ENCODE data around the gene BACH2.

DNA sequence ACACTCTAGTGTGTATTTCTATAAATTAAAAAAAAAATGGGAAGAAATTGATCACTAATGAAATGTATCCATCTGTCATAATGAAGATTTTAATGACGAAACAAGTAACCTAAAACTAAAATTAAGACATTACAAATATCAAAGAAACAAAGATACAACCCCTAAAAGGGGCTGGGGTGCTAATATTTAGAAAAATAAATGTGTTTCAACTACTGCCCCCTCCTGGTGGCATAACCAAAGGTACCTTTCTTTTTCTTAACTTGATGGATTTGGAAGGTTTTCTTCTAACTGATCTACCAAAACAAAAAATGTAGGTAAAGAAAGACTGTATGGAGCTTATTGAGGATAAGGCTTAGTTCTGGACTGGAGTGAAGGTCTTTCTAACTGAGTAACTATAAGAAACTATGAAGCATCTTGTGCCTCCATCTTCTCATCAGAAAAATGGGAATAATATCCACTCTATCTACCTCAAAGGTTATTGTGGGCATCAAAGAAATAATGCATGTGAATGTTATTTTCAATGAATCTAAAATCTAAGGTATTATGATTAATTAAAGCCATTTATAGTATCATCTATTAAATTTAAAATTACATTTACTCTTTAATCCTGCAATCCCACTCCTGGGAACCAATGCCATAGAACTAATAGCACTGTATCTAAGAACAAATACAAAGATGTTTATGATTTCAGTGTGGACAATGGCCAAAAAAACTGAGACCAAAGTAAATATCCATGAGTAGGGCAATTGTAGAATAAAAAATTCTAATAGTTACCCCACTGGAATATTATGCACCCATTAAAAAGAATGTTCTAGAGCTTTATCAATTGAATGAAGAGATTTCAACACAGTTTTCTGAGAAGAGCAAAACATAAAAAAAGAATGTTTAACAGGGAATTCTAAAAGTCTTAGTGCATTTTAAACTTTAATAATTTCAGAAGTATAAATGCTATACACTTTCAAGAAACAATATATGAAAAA, 117.2 kb downstream of the BACH2 start:
- TF ChIP-seq, protein P1, sequence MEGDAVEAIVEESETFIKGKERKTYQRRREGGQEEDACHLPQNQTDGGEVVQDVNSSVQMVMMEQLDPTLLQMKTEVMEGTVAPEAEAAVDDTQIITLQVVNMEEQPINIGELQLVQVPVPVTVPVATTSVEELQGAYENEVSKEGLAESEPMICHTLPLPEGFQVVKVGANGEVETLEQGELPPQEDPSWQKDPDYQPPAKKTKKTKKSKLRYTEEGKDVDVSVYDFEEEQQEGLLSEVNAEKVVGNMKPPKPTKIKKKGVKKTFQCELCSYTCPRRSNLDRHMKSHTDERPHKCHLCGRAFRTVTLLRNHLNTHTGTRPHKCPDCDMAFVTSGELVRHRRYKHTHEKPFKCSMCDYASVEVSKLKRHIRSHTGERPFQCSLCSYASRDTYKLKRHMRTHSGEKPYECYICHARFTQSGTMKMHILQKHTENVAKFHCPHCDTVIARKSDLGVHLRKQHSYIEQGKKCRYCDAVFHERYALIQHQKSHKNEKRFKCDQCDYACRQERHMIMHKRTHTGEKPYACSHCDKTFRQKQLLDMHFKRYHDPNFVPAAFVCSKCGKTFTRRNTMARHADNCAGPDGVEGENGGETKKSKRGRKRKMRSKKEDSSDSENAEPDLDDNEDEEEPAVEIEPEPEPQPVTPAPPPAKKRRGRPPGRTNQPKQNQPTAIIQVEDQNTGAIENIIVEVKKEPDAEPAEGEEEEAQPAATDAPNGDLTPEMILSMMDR (IDR thresholded peaks at IDR 0.05): peak in 2 of 3 experiments; percentile 27 to 45
- no peak for TF ChIP-seq EP300 (IDR thresholded peaks at IDR 0.05)
- no peak for TF ChIP-seq POLR2A (IDR thresholded peaks at IDR 0.05; ENCODE audit: low read depth)
